GM12872 (cell line): ENCODE data around the gene DGAT2.

Experiments
- TF ChIP-seq, protein P1 (sequence below): IDR thresholded peaks from 3 replicates; pipeline ENCODE4 v1.5.1; 2011; ENCODE audit warnings: low read depth, mild to moderate bottlenecking, low read length, moderate library complexity; ENCODE audit not compliant: insufficient read depth

The DGAT2 gene

DNA sequence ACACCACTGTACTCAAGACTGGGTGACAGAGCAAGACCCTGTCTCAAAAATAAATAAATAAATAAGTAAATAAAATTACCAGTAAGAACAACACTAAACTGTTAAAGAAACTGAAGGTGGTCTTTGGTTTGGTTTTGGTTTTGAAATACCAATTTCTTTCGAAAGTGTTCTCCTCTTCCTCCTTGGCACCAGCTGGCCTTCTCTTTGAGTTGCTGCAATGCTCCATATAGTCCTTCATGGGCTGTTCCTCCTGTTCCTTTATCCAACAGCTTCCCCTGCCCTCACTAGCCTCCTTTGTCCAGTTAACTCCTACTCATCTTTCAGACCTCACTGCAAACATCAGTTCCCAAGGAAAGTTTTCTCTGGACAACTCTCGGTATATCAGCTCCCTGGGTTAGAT, 41.4 kb downstream of the DGAT2 start:
- TF ChIP-seq, protein P1, sequence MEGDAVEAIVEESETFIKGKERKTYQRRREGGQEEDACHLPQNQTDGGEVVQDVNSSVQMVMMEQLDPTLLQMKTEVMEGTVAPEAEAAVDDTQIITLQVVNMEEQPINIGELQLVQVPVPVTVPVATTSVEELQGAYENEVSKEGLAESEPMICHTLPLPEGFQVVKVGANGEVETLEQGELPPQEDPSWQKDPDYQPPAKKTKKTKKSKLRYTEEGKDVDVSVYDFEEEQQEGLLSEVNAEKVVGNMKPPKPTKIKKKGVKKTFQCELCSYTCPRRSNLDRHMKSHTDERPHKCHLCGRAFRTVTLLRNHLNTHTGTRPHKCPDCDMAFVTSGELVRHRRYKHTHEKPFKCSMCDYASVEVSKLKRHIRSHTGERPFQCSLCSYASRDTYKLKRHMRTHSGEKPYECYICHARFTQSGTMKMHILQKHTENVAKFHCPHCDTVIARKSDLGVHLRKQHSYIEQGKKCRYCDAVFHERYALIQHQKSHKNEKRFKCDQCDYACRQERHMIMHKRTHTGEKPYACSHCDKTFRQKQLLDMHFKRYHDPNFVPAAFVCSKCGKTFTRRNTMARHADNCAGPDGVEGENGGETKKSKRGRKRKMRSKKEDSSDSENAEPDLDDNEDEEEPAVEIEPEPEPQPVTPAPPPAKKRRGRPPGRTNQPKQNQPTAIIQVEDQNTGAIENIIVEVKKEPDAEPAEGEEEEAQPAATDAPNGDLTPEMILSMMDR: no peak

DNA sequence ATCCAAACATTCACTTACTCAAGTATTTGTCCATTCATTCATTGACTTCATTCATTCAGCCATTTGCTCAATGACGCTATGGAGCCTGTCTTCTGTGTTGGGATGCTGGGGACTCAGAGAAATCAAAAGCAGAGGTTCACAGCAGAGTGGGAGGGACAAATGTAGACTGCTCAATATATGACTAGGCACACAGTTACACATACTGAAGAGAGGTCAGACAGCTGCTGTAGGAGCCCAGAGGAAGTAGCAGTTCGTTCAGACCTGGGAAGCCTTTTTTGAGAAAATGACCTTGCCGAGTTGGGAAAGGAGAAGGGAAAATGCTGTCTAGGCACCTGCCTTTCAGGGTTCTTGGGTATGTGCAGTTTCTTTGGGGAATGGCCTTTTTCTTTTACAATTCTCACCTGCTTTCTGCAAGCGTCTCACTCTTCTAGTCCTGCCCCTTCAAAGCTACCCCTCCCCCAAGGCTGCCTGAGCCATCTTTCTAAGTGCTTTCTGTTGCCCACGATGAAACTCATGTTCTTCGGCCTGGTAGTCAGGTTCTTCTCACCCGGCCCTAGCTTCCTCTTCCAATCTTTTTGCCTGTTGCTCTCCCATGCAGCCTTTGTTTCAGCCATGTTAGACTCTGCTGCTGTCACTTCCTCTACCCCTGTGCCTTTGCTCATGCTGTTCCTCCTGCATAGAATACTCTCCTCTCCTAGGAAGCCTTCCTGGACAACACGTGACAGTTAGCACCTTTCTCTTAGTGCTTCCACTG, 42.2 kb downstream of the DGAT2 start:
- TF ChIP-seq, protein P1: no peak

DNA sequence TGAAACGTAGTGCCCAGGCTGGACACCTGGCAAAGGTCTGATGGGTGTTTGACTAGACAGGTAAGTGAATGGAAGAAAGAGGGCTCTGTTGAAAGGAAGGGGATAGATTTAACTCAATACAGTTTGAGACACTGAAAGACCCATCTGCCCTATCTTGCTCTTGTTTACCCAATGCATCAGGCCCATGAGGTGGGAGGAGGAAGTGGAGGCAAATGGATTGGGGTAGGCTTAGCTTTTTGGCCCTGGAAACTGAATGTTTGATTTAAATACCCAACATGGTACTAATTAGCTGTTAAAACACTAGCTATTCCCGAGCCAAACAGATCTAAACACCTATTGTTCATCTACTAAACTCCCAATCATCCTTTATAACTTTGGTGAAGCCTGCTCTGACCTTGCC, 42.9 kb downstream of the DGAT2 start:
- TF ChIP-seq, protein P1: no peak

DNA sequence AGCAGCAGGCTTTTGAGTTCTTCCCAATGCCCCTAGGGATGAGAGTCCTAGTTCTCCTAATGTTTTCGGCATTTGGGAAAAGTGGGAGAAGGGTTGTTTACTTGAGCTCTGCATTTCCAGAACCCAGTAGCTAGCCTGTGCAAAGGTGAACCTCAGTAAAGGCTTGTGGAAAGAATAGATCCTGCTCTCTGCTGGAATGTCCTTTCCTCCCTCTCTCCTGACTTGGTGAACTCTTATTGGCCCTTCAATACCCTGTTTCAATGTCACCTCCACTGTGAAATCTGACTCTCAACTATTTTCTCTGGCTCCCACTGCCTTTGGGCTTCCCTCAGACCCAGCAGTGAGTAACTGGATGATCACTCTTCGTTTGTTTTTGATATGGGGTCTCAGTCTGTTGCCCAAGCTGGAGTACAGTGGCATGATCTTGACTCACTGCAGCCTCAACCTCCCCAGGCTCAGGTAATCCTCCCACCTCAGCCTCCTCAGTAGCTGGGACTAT, 44.0 kb downstream of the DGAT2 start:
- TF ChIP-seq, protein P1: no peak

DNA sequence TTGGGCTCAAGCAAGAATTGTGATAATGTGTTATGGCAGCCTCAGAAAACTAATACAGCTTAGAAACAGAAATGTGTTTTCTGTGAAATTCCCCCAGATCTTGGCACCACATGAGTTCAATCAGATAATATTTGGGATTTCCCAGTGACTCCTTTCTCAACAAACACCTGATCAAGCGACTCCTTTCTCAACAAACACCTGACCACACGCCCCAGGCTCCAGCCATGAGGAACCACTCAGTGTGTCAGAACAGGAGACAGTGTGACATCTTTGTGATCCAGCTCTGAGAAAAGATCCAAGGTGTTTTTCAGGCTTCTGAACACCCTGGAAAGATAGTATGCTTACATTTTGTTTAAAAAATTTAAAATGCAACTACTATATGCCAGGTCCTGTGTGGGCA, 44.5 kb downstream of the DGAT2 start:
- TF ChIP-seq, protein P1: no peak

DNA sequence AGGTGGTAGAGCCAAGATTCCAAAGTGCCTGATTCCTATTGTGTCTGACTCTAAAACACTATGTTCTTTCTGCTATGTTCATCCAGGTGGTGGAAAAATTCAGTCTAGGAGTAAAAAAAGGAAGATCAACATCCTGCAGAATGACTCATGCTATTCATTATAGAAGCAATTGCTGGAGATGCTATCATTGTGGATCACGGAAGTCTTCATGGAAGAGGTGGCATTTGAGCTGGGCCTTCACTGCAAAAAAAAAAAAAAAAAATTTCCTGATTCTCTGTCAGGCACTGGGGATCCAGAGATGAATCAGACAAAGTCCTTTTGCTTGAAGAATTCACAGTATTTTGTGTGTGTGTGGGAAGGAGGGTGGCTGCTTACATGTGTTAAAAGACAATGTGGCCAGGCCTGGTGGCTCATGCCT, 45.1 kb downstream of the DGAT2 start:
- TF ChIP-seq, protein P1: no peak

DNA sequence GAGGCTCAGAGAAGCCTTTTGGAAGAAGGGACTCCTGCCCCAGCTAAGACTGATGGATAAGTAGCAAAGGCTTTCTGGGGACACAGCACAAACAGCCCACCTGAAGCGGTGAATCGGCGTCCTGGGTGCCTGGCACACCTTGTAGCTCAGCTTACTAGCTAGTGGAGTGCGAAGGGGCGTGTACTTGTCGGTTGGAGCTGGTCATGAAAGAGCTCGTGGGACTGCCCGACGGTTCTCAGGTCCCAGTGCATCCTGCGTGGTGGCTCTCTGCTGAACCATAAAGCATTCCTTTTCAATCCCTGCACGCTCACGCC, 45.7 kb downstream of the DGAT2 start:
- TF ChIP-seq, protein P1: no peak
